ENCODE data around the gene PNPLA5. TPM values are rescaled to one million over a fixed set of nuclear protein-coding genes. Genes with fewer than 3 reads are reported as not detected.

The PNPLA5 gene
- total and polyA plus RNA-seq, 9 of the 15 experiments (the other 6 are each of a cell fraction or from before 2014, with no cell fraction given), result not detected

- Histone ChIP-seq H2AFZ (ENCODE audit: low read depth, low read length) (no peak overlapping the region), H3K4me3 (no peak overlapping the region), H3K9me1 (ENCODE audit: control insufficient read depth, insufficient read depth, low read length) (no peaks in the 10 kb centered on the region), H3K4me2 (ENCODE audit: insufficient read depth, low read length) (no peak overlapping the region), H3K36me3 (ENCODE audit: control insufficient read depth, insufficient read depth, low read length) (no peaks in the 10 kb centered on the region), H3K9me3 (replicated peaks; ENCODE audit: control insufficient read depth, insufficient read depth, low read depth, low read length) (no peaks in the 10 kb centered on the region), H3K79me2 (ENCODE audit: control insufficient read depth, insufficient read depth, low read length) (no peaks in the 10 kb centered on the region), H3K4me1 (replicated peaks in 1 of 2; ENCODE audit: control insufficient read depth in 2 of 2, insufficient read depth in 2 of 2, low read length in 2 of 2) (no peaks in the 10 kb centered on the region), H3K27me3 (ENCODE audit: control insufficient read depth in 2 of 2, insufficient read depth in 2 of 2, low read length in 2 of 2) (peaks cover 0 to 35% of the 10 kb centered on the region in 2 experiments; a peak in 4 of 5 replicates), H3K9ac (ENCODE audit: insufficient read depth in 1 of 2, low read depth in 2 of 2, low read length in 2 of 2) (no peak overlapping the region), H3K27ac (ENCODE audit: extremely low read depth, low read depth, low read length) (no peak overlapping the region), H4K20me1 (replicated peaks; ENCODE audit: control insufficient read depth, insufficient read depth, low read length) (no peaks in the 10 kb centered on the region; the same call in 1 of the 2 replicates)
- ChIA-PET POLR2A (no interaction called here), CTCF (ENCODE audit: low intra/inter-chr PET ratio) (no interaction called here)
- no TSS peak for BruUV-seq (replicated peaks)
- in situ Hi-C loops (cut with MboI) (no loop called here), intact Hi-C loops (cut with micrococcal nuclease) (no loop called here)
- no peak for DNase-seq (ENCODE audit: extremely low read depth in 1 of 4, low spot score in 3 of 4)
- no peak for FAIRE-seq
- ATAC-seq, result no peak
- WGBS (ENCODE audit: insufficient coverage, low coverage, missing lambda C conversion rate), result 4% methylated on average over 23 of the region's 36 CpGs
- TF ChIP-seq ZC3H8 (IDR thresholded peaks at IDR 0.05) (no peak), GABPB2 (CRISPR knock-in tag; conservative IDR thresholded peaks at IDR 0.05) (no peak), NFATC3 (IDR thresholded peaks at IDR 0.05) (no peak), RFX7 (CRISPR knock-in tag; IDR thresholded peaks at IDR 0.05) (no peak), RBM15 (IDR thresholded peaks at IDR 0.05; ENCODE audit: insufficient read depth, low read length) (no peak), ZNF24 (IDR thresholded peaks at IDR 0.05) (no peak), MTF1 (CRISPR knock-in tag; IDR thresholded peaks at IDR 0.05; ENCODE audit: borderline replicate concordance) (no peak), MAFK (IDR thresholded peaks at IDR 0.05; ENCODE audit: low read length) (no peak), MCM7 (IDR thresholded peaks at IDR 0.05) (no peak), JUNB (CRISPR knock-in tag; conservative IDR thresholded peaks at IDR 0.05) (no peak), GATAD2A (IDR thresholded peaks at IDR 0.05) (no peak), CGGBP1 (CRISPR knock-in tag; IDR thresholded peaks at IDR 0.05) (no peak), CREM (IDR thresholded peaks at IDR 0.05; ENCODE audit: low read depth) (no peak), RAD21 (CRISPR knock-in tag; conservative IDR thresholded peaks at IDR 0.05 in 1 of 2, IDR thresholded peaks at IDR 0.05 in 1 of 2) (no peak), ZFP91 (CRISPR knock-in tag; IDR thresholded peaks at IDR 0.05) (no peak), NEUROD1 (IDR thresholded peaks at IDR 0.05; ENCODE audit: borderline replicate concordance, low read depth, low read length, partially characterized antibody) (no peak), ZNF224 (CRISPR knock-in tag; IDR thresholded peaks at IDR 0.05) (no peak), PRPF4 (IDR thresholded peaks at IDR 0.05; ENCODE audit: insufficient read depth, low read depth, low read length, poor library complexity, severe bottlenecking) (no peak), CEBPG (CRISPR knock-in tag; IDR thresholded peaks at IDR 0.05) (no peak), CEBPG (tag; conservative IDR thresholded peaks at IDR 0.05 in 1 of 2, IDR thresholded peaks at IDR 0.05 in 1 of 2) (no peak)
Observed at GRCh38 chr22:43833286-43834240, 58.2 kb downstream of the PNPLA5 start.
